DND-41 (cell line): ENCODE results near the gene RGS2.

ENCODE experiments used
- ATAC-seq: fragments of 200-7000 bp; cut with Tn5 transposase; 3 replicates; pipeline ENCODE4 v1.9.1; 2021; ENCODE audit warnings: low read depth; ENCODE audit not compliant: insufficient read depth
- DNase-seq: peaks from one replicate; pipeline ENCODE4 v3.0.0-alpha.2; 2020
- H2AFZ ChIP-seq: 2 replicates; pipeline ENCODE4 v1.6.0; 2012; ENCODE audit warnings: low read depth, low read length
- H3K27ac ChIP-seq: 2 replicates; pipeline ENCODE4 v1.5.1; 2012; ENCODE audit warnings: low read length, inconsistent platforms
- H3K27me3 ChIP-seq: fragments of 200-600 bp; sonication (generic); 2 replicates; pipeline ENCODE4 v1.6.0; 2012; ENCODE audit warnings: low read length, mild to moderate bottlenecking, inconsistent platforms; ENCODE audit not compliant: insufficient read depth, poor library complexity
- H3K36me3 ChIP-seq: 2 replicates; pipeline ENCODE4 v1.5.1; 2012; ENCODE audit warnings: low read length, inconsistent platforms; ENCODE audit not compliant: insufficient read depth
- H3K4me1 ChIP-seq: 2 replicates; pipeline ENCODE4 v1.5.1; 2012; ENCODE audit warnings: mild to moderate bottlenecking, low read length; ENCODE audit not compliant: insufficient read depth
- H3K4me2 ChIP-seq: 2 replicates; pipeline ENCODE4 v1.6.0; 2012; ENCODE audit warnings: mild to moderate bottlenecking, moderate library complexity, low read length, inconsistent platforms; ENCODE audit not compliant: insufficient read depth
- H3K4me3 ChIP-seq, 2 experiments: fragments of 200-600 bp in 1 of 2; shearing (Covaris generic) in 1 of 2; 2 replicates each; pipeline ENCODE4 v1.5.1; 2012 to 2016; ENCODE audit warnings: inconsistent platforms in 2 of 2, low read length in 2 of 2, mild to moderate bottlenecking in 2 of 2, low read depth in 1 of 2, moderate library complexity in 1 of 2
- H3K79me2 ChIP-seq: 2 replicates; pipeline ENCODE4 v1.6.0; 2012; ENCODE audit warnings: low read length, inconsistent platforms; ENCODE audit not compliant: insufficient read depth
- H3K9ac ChIP-seq: 2 replicates; pipeline ENCODE4 v1.6.0; 2012; ENCODE audit warnings: low read depth, mild to moderate bottlenecking, inconsistent platforms, low read length, moderate library complexity
- H3K9me3 ChIP-seq: 2 replicates; pipeline ENCODE4 v1.5.1; 2012; ENCODE audit warnings: low read length, moderate library complexity, mild to moderate bottlenecking, inconsistent platforms; ENCODE audit not compliant: insufficient read depth, severe bottlenecking
- H4K20me1 ChIP-seq: 2 replicates; pipeline ENCODE4 v1.6.0; 2012; ENCODE audit warnings: low read length; ENCODE audit not compliant: insufficient read depth
- EZH2 ChIP-seq: IDR thresholded peaks from 3 replicates; pipeline ENCODE4 v1.6.1; 2012; ENCODE audit warnings: borderline replicate concordance, low read depth, mild to moderate bottlenecking, moderate library complexity, low read length, inconsistent platforms; ENCODE audit not compliant: severe bottlenecking
- TF ChIP-seq, protein P1 (sequence below): IDR thresholded peaks from 2 replicates; pipeline ENCODE4 v1.5.1; 2012; ENCODE audit warnings: borderline replicate concordance, low read length, moderate library complexity, mild to moderate bottlenecking; ENCODE audit not compliant: poor library complexity, severe bottlenecking; ENCODE audit errors: extremely low read depth

The RGS2 gene

DNA sequence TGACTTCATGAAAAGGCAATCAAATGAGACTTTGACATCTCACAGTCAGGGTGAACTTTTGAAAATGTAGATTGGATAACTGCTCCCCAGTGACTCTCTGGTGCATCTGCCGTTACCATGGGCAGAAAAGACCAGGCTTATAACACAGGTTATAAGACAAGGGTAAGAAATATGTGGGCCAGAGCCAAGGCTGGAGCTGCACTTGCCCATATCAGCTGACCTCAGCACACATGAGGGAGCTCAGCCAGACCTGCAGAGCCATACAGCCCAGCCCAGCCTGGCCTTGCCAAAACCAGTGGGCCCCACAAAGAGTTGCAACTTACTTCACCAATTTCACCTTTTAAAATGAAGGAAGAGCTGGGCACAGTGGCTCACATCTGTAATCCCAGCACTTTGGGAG, 11.7 kb upstream of the RGS2 start:
- no peak overlapping the region for H3K27ac ChIP-seq
- no peaks in the 10 kb centered on the region for H3K4me1 ChIP-seq
- ATAC-seq (no peak), DNase-seq (no peak)
- no peaks in the 10 kb centered on the region for H3K79me2 ChIP-seq
- H2AFZ ChIP-seq, result no peak overlapping the region
- no peaks in the 10 kb centered on the region for H3K27me3 ChIP-seq
- TF ChIP-seq EZH2, result no peak
- TF ChIP-seq, protein P1, sequence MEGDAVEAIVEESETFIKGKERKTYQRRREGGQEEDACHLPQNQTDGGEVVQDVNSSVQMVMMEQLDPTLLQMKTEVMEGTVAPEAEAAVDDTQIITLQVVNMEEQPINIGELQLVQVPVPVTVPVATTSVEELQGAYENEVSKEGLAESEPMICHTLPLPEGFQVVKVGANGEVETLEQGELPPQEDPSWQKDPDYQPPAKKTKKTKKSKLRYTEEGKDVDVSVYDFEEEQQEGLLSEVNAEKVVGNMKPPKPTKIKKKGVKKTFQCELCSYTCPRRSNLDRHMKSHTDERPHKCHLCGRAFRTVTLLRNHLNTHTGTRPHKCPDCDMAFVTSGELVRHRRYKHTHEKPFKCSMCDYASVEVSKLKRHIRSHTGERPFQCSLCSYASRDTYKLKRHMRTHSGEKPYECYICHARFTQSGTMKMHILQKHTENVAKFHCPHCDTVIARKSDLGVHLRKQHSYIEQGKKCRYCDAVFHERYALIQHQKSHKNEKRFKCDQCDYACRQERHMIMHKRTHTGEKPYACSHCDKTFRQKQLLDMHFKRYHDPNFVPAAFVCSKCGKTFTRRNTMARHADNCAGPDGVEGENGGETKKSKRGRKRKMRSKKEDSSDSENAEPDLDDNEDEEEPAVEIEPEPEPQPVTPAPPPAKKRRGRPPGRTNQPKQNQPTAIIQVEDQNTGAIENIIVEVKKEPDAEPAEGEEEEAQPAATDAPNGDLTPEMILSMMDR, result no peak
- no peak overlapping the region for H3K9ac ChIP-seq
- H4K20me1 ChIP-seq, result no peaks in the 10 kb centered on the region
- H3K4me3 ChIP-seq, result no peak overlapping the region
- no peaks in the 10 kb centered on the region for H3K9me3 ChIP-seq
- H3K4me2 ChIP-seq, result no peak overlapping the region
- H3K36me3 ChIP-seq, result no peaks in the 10 kb centered on the region

DNA sequence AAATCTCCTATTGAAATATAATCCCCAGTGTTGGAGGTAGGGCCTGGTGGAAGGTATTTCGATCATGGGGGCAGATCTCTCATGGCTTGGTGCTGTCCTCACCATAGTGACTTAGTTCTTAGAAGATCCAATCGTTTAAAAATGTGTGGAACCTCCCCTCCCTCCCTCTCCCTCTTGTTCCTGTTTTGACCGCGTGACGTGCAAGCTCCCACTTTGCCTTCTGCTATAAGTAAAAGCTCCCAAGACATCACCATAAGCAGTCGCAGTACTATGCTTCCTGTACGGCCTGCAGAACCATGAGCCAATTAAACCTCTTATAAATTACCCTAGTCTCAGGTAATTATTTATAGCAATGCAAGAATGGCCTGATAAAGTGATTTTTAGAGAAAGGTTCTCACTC, 10.9 kb upstream of the RGS2 start:
- H3K9me3 ChIP-seq, result no peaks in the 10 kb centered on the region
- H3K27ac ChIP-seq, result no peak overlapping the region
- H3K27me3 ChIP-seq, result no peaks in the 10 kb centered on the region
- DNase-seq (no peak), ATAC-seq (no peak)
- no peak overlapping the region for H2AFZ ChIP-seq
- H3K4me1 ChIP-seq, result no peaks in the 10 kb centered on the region
- no peak overlapping the region for H3K4me3 ChIP-seq
- no peaks in the 10 kb centered on the region for H3K36me3 ChIP-seq
- H3K9ac ChIP-seq, result no peak overlapping the region
- TF ChIP-seq, protein P1, result no peak
- no peak for TF ChIP-seq EZH2
- no peaks in the 10 kb centered on the region for H4K20me1 ChIP-seq
- H3K79me2 ChIP-seq, result no peaks in the 10 kb centered on the region
- no peak overlapping the region for H3K4me2 ChIP-seq

DNA sequence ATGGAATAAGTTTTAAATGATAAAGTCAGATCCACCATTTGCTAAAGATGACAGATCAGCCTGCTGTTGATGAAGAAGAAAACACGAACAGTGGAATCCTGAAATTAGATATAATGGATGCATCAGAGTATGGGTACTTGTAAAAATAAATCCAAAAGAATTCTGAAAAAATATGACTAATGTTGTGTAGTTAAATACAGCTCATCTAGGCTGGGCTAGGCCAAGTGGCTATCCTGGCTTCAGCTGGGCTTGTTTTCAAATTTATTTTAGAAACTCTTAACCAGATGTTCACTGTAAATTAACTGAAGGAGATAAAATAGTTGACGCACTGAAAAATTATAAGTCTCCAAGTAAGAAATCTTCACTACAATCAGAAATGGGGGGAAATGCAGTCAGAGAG, 7.4 kb upstream of the RGS2 start:
- no peaks in the 10 kb centered on the region for H3K79me2 ChIP-seq
- no peaks in the 10 kb centered on the region for H3K36me3 ChIP-seq
- ATAC-seq (no peak), DNase-seq (no peak)
- H3K9me3 ChIP-seq, result no peaks in the 10 kb centered on the region
- H3K4me2 ChIP-seq, result no peak overlapping the region
- H3K27ac ChIP-seq, result no peak overlapping the region
- H2AFZ ChIP-seq, result no peak overlapping the region
- no peak for TF ChIP-seq EZH2
- TF ChIP-seq, protein P1, result no peak
- no peaks in the 10 kb centered on the region for H4K20me1 ChIP-seq
- no peak overlapping the region for H3K9ac ChIP-seq
- no peaks in the 10 kb centered on the region for H3K4me1 ChIP-seq
- no peak overlapping the region for H3K4me3 ChIP-seq
- no peaks in the 10 kb centered on the region for H3K27me3 ChIP-seq

DNA sequence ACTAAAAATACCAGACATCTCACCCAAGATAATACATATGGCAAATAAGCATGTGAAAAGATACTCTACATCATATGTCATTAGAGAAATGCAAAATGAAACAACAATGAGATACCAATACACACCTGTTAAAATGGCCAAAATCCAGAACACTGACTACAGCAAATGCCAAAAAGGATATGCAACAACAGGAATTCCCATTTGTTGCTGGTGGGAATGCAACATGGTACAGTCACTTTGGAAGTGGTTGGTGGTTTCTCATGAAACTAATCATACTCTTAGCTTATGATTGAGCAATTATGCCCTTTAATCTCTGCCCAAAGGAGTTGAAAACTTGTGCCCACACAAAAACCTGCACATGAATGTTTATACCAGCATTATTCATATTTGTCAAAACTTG, 6.4 kb upstream of the RGS2 start:
- no peak overlapping the region for H3K4me3 ChIP-seq
- no peak for DNase-seq
- no peaks in the 10 kb centered on the region for H3K27me3 ChIP-seq
- no peak overlapping the region for H3K9ac ChIP-seq
- H2AFZ ChIP-seq, result no peak overlapping the region
- no peak for ATAC-seq
- H3K9me3 ChIP-seq, result no peaks in the 10 kb centered on the region
- H4K20me1 ChIP-seq, result no peaks in the 10 kb centered on the region
- no peaks in the 10 kb centered on the region for H3K36me3 ChIP-seq
- H3K27ac ChIP-seq, result no peak overlapping the region
- H3K4me2 ChIP-seq, result no peak overlapping the region
- no peaks in the 10 kb centered on the region for H3K79me2 ChIP-seq
- TF ChIP-seq, protein P1, result no peak
- no peak for TF ChIP-seq EZH2
- H3K4me1 ChIP-seq, result no peaks in the 10 kb centered on the region
